ENCODE results near the gene MYBPC2.

Gene MYBPC2

DNA sequence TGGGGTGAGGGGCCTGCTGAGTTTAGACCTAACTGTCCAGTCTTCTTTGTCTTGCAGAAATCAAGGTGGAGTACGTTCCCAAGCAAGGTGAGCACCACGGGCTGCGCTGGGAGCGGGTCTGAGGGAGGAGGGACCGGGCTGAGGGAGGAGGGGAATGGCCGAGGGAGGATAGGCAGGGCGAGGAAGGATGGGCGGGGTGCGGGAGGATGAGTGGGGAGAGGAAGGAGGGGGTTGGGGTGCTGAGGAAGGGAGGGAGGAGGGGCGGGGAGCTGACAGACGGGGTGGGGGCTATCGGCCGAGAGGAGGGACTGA is 18.5 kb downstream of the MYBPC2 start:
- DNase-seq (ENCODE audit: low read depth): no peak

DNA sequence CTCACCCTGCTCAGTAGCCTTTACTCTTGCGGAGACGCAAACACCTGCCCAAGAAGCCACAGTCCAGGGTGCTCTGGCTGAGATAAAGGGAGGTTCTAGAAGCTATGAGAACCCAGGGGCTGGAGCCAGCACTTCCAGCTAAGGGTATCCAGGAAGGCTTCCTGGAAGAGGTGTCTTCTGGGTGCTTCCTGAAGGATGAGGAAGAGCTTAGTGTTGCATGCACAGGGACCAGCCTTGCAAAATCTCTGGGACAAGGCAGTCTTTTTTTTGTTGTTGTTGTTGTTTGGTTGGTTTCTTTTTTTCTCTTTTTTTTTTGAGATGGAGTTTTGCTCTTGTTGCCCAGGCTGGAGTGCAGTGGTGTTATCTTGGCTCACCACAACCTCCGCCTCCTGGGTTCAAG is 20.6 kb downstream of the MYBPC2 start:
- DNase-seq (ENCODE audit: low read depth): no peak

More for the DNA sequence above, 18.5 kb downstream of the MYBPC2 start:
- no peak overlapping the region for H3K4me3 ChIP-seq (replicated peaks; ENCODE audit: low read depth, low read length)
- TF ChIP-seq, protein P1, sequence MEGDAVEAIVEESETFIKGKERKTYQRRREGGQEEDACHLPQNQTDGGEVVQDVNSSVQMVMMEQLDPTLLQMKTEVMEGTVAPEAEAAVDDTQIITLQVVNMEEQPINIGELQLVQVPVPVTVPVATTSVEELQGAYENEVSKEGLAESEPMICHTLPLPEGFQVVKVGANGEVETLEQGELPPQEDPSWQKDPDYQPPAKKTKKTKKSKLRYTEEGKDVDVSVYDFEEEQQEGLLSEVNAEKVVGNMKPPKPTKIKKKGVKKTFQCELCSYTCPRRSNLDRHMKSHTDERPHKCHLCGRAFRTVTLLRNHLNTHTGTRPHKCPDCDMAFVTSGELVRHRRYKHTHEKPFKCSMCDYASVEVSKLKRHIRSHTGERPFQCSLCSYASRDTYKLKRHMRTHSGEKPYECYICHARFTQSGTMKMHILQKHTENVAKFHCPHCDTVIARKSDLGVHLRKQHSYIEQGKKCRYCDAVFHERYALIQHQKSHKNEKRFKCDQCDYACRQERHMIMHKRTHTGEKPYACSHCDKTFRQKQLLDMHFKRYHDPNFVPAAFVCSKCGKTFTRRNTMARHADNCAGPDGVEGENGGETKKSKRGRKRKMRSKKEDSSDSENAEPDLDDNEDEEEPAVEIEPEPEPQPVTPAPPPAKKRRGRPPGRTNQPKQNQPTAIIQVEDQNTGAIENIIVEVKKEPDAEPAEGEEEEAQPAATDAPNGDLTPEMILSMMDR (IDR thresholded peaks at IDR 0.05; ENCODE audit: low read length, missing control alignments): no peak

DNA sequence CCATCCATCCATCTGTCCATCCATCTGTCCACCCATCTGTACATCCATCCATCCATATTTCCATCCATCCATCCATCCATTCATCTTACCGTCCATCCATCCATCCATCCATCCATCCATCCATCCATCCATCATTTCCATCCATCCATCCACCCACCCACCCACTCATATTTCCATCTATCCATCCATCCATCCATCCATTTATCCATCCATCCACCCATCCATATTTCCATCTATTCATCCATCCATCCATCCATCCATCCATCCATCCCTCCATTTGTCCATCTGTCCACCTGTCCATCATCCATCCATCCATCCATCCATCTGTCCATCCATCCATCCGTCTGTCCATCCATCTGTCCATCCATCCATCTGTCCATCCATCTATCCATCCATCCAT is 23.3 kb downstream of the MYBPC2 start:
- H3K4me3 ChIP-seq (replicated peaks; ENCODE audit: low read depth, low read length): no peak overlapping the region
- TF ChIP-seq, protein P1 (IDR thresholded peaks at IDR 0.05; ENCODE audit: low read length, missing control alignments): no peak
- no peak for DNase-seq (ENCODE audit: low read depth)

More for the DNA sequence above, 20.6 kb downstream of the MYBPC2 start:
- H3K4me3 ChIP-seq (replicated peaks; ENCODE audit: low read depth, low read length): no peak overlapping the region
- TF ChIP-seq, protein P1 (IDR thresholded peaks at IDR 0.05; ENCODE audit: low read length, missing control alignments): no peak

DNA sequence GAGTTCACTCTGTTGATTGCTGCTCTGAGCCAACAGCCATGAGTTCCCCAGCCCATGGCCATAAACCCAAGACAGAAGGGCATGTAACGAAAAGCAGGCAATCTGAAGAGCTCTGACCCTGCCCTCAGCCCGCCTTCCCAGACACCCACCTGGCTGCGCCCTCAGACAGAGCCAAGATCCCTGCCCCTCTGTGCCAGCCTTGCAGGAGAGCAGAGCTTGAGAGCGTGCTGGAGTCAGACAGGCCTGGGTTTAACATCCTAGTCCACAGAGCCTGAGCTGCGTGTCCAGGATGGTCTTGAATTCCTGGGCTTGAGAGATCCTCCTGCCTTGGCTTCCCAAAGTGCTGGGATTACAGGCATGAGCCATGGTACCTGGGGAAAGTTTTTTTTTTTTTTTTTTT is 24.6 kb downstream of the MYBPC2 start:
- DNase-seq (ENCODE audit: low read depth): no peak
- TF ChIP-seq, protein P1 (IDR thresholded peaks at IDR 0.05; ENCODE audit: low read length, missing control alignments): no peak
- no peak overlapping the region for H3K4me3 ChIP-seq (replicated peaks; ENCODE audit: low read depth, low read length)

DNA sequence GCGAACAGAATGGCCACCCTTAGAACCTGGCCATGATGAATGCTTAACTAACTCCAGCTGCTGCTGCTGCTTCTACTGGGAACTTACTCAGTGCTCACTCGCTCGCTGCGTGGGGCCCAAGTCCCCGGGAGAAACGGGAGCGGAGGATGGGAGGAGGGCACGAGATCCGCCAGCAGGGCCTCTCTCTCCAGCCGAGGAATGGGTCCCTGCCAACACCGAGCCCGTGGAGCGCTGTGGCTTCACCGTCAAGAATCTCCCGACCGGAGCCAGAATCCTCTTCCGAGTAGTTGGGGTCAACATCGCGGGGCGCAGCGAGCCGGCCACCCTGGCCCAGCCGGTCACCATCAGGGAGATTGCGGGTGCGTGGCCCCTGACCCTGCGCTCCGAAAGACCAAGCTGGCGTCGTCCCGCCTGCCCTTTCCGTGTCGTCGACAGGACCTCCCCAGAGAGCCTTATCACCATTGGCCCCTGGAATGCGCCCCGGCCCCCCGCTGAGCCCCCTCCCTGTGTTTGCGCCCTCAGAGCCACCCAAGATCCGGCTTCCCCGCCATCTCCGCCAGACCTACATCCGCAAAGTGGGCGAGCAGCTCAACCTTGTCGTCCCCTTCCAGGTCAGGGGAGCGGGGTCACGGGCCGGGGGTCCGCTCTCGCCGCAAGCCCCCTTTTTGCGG is 25.8 kb downstream of the MYBPC2 start:
- no peak overlapping the region for H3K4me3 ChIP-seq (replicated peaks; ENCODE audit: low read depth, low read length)
- DNase-seq (ENCODE audit: low read depth): peak; percentile 8
- TF ChIP-seq, protein P1 (IDR thresholded peaks at IDR 0.05; ENCODE audit: low read length, missing control alignments): no peak

DNA sequence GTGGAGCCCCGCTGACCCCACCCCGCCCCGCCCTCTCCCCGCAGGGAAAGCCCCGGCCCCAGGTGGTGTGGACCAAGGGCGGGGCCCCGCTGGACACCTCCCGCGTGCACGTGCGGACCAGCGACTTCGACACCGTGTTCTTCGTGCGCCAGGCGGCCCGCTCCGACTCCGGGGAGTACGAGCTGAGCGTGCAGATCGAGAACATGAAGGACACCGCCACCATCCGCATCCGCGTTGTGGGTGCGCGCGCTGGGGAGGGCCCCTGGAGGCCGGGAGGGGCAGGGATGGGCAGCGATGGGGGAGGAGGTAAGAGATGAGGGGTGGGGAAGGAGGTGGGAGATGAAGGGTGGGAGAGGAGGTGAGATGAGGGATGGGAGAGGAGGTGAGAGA is 26.4 kb downstream of the MYBPC2 start:
- TF ChIP-seq, protein P1 (IDR thresholded peaks at IDR 0.05; ENCODE audit: low read length, missing control alignments): no peak
- DNase-seq (ENCODE audit: low read depth): no peak
- H3K4me3 ChIP-seq (replicated peaks; ENCODE audit: low read depth, low read length): no peak overlapping the region

DNA sequence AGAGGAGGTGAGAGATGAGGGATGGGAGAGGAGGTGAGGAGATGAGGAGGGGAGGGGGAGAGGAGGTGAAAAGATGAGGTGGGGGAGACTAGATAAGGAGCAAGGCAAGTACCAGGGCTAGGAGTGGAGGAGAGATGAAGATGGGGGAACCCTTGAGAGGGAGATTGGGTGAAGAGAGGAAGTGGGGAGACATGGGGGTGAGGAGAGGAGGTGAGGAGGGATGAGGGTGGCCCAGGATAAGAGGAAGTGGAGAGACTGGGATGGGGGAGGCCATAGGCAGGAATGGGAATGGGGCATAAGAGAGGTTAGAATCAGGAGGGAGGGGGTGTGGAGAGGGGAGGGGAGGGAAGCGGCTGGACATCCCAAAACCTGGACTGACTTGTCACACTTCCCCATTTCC is 26.9 kb downstream of the MYBPC2 start:
- TF ChIP-seq, protein P1 (IDR thresholded peaks at IDR 0.05; ENCODE audit: low read length, missing control alignments): no peak
- no peak for DNase-seq (ENCODE audit: low read depth)
- no peak overlapping the region for H3K4me3 ChIP-seq (replicated peaks; ENCODE audit: low read depth, low read length)
